NCI-H1436 (cell line): ENCODE results near the gene SRSF7.
"Not testable (repeated sequence)": the region's sequence is repeated elsewhere in the genome, so short reads cannot be mapped to it uniquely, and the experiment has no call there.

Source experiments
- DNase-seq: peaks from one replicate; lab custom pipeline; 2025; lab: John Stamatoyannopoulos, UW

SRSF7 gene

GRCh38 chr2:38731684-38732221 lies 19.4 kb downstream of the SRSF7 start:
- no peak for DNase-seq

- no peak for DNase-seq
Measured at GRCh38 chr2:38731090-38731489, 20.1 kb downstream of the SRSF7 start.

- no peak for DNase-seq
Measured at GRCh38 chr2:38728694-38729093, 22.5 kb downstream of the SRSF7 start.

GRCh38 chr2:38727661-38728060 lies 23.5 kb downstream of the SRSF7 start:
- DNase-seq = no peak

- DNase-seq = no peak
Measured at GRCh38 chr2:38723173-38723572, 28.0 kb downstream of the SRSF7 start.

- no peak for DNase-seq
Measured at GRCh38 chr2:38722271-38723061, 28.7 kb downstream of the SRSF7 start.

GRCh38 chr2:38720613-38721241 lies 30.4 kb downstream of the SRSF7 start:
- DNase-seq = no peak

- no peak for DNase-seq
Measured at GRCh38 chr2:38719706-38720105, 31.5 kb downstream of the SRSF7 start.

- no peak for DNase-seq
Measured at GRCh38 chr2:38718601-38719000, 32.6 kb downstream of the SRSF7 start.

- DNase-seq = no peak
Measured at GRCh38 chr2:38716185-38716584, 35.0 kb downstream of the SRSF7 start.

GRCh38 chr2:38714941-38715340 lies 36.2 kb downstream of the SRSF7 start:
- not testable (repeated sequence) for DNase-seq

- DNase-seq = no peak
Measured at GRCh38 chr2:38713338-38713737, 37.8 kb downstream of the SRSF7 start.

GRCh38 chr2:38712871-38713270 lies 38.3 kb downstream of the SRSF7 start:
- DNase-seq = no peak

- no peak for DNase-seq
Measured at GRCh38 chr2:38712413-38712812, 38.7 kb downstream of the SRSF7 start.

- no peak for DNase-seq
Measured at GRCh38 chr2:38711558-38711957, 39.6 kb downstream of the SRSF7 start.

- DNase-seq = no peak
Measured at GRCh38 chr2:38709567-38710194, 41.5 kb downstream of the SRSF7 start.

GRCh38 chr2:38708900-38709566 lies 42.1 kb downstream of the SRSF7 start:
- no peak for DNase-seq

GRCh38 chr2:38708491-38708890 lies 42.7 kb downstream of the SRSF7 start:
- DNase-seq = not testable (repeated sequence)

GRCh38 chr2:38706846-38707345 lies 44.3 kb downstream of the SRSF7 start:
- DNase-seq = no peak

GRCh38 chr2:38704664-38705063 lies 46.5 kb downstream of the SRSF7 start:
- DNase-seq = no peak

- DNase-seq = not testable (repeated sequence)
Measured at GRCh38 chr2:38703336-38703735, 47.8 kb downstream of the SRSF7 start.

GRCh38 chr2:38702413-38702812 lies 48.7 kb downstream of the SRSF7 start:
- DNase-seq = no peak
